K562 (cell line): ENCODE results near the gene UFSP2. TPM values are rescaled to one million over a fixed set of nuclear protein-coding genes. Genes with fewer than 3 reads are reported as not detected.

ENCODE experiments used
- ARID3B ChIP-seq: fragments of 250-450 bp; sonication (Bioruptor Pico); IDR thresholded peaks from 2 replicates; pipeline ENCODE4 v1.4.0; 2020; ENCODE audit warnings: borderline replicate concordance
- BMI1 ChIP-seq: fragments of 150-350 bp; IDR thresholded peaks from 2 replicates; pipeline ENCODE4 v1.6.1; 2014; ENCODE audit warnings: low read length
- BRF2 ChIP-seq: IDR thresholded peaks from 3 replicates; pipeline ENCODE4 v1.6.1; 2011; ENCODE audit warnings: borderline replicate concordance, mild to moderate bottlenecking; ENCODE audit not compliant: insufficient read length, insufficient read depth
- CC2D1A ChIP-seq: fragments of 450-650 bp; IDR thresholded peaks from 2 replicates; pipeline ENCODE4 v1.6.1; 2017; ENCODE audit warnings: mild to moderate bottlenecking
- CTBP1 ChIP-seq: fragments of 450-650 bp; IDR thresholded peaks from 2 replicates; pipeline ENCODE4 v1.6.1; 2016; ENCODE audit warnings: borderline replicate concordance
- CXXC5 ChIP-seq: fragments of 250-450 bp; sonication (Bioruptor Pico); IDR thresholded peaks from 2 replicates; pipeline ENCODE4 v1.8.0; 2022; ENCODE audit warnings: inconsistent platforms, mild to moderate bottlenecking, moderate library complexity
- EP300 ChIP-seq: IDR thresholded peaks from 2 replicates; pipeline ENCODE4 v1.6.1; 2012; ENCODE audit warnings: low read length, improper control_type of control experiment
- EWSR1 ChIP-seq: fragments of 450-650 bp; IDR thresholded peaks from 2 replicates; pipeline ENCODE4 v1.6.1; 2018; ENCODE audit warnings: borderline replicate concordance, mild to moderate bottlenecking, low read depth, moderate library complexity; ENCODE audit not compliant: partially characterized antibody
- EZH2 ChIP-seq: IDR thresholded peaks from 2 replicates; pipeline ENCODE4 v1.6.1; 2012; ENCODE audit warnings: low read depth, mild to moderate bottlenecking, inconsistent platforms, low read length, borderline replicate concordance
- HNRNPL ChIP-seq: fragments of 200-400 bp; formaldehyde crosslinking; IDR thresholded peaks from 2 replicates; pipeline ENCODE4 v1.6.1; 2017; ENCODE audit warnings: low read depth, mild to moderate bottlenecking, low read length
- MEIS2 ChIP-seq: fragments of 450-650 bp; IDR thresholded peaks from 2 replicates; pipeline ENCODE4 v1.6.1; 2014; ENCODE audit warnings: mild to moderate bottlenecking; ENCODE audit not compliant: partially characterized antibody
- POLR2A ChIP-seq: fragments of 450-650 bp; conservative IDR thresholded peaks from 2 replicates; pipeline ENCODE4 v1.6.1; 2016
- PREB ChIP-seq: sonication (generic); formaldehyde crosslinking; IDR thresholded peaks from 2 replicates; pipeline ENCODE4 v1.8.1; 2023; ENCODE audit warnings: mild to moderate bottlenecking, missing genetic modification reagents
- SIN3B ChIP-seq: fragments of 450-650 bp; IDR thresholded peaks from 2 replicates; pipeline ENCODE4 v1.6.1; 2017; ENCODE audit warnings: low read depth, mild to moderate bottlenecking, moderate library complexity
- SNIP1 ChIP-seq: fragments of 450-650 bp; IDR thresholded peaks from 2 replicates; pipeline ENCODE4 v1.7.1; 2017; ENCODE audit warnings: low read depth, mild to moderate bottlenecking
- TAF1 ChIP-seq: IDR thresholded peaks from 2 replicates; pipeline ENCODE4 v1.6.1; 2011; ENCODE audit warnings: mild to moderate bottlenecking, low read length, moderate library complexity; ENCODE audit not compliant: insufficient read depth, control insufficient read depth, severe bottlenecking; ENCODE audit errors: extremely low read depth
- TFAP4 ChIP-seq: sonication (generic); formaldehyde crosslinking; IDR thresholded peaks from 2 replicates; pipeline ENCODE4 v1.8.0; 2022; ENCODE audit warnings: missing genetic modification reagents, mild to moderate bottlenecking, moderate library complexity, borderline replicate concordance
- YY1 ChIP-seq, 3 experiments: IDR thresholded peaks; 2 replicates each; pipeline ENCODE4 v1.6.1; 2011; ENCODE audit warnings: low read length in 2 of 3, mild to moderate bottlenecking in 2 of 3, moderate library complexity in 2 of 3, borderline replicate concordance in 1 of 3, control low read depth in 1 of 3, low read depth in 1 of 3; ENCODE audit not compliant: insufficient read depth in 3 of 3, insufficient replicate concordance in 2 of 3, control insufficient read depth in 1 of 3, insufficient read length in 1 of 3; ENCODE audit errors: extremely low read depth in 1 of 3
- ZC3H4 ChIP-seq: sonication (generic); formaldehyde crosslinking; IDR thresholded peaks from 2 replicates; pipeline ENCODE4 v1.9.0; 2021; ENCODE audit warnings: missing genetic modification reagents, borderline replicate concordance
- ZNF146 ChIP-seq: IDR thresholded peaks from one replicate; pipeline ENCODE4 v1.6.1; 2018; ENCODE audit warnings: missing compliant biosample characterization; ENCODE audit not compliant: unreplicated experiment
- ZNF561 ChIP-seq: fragments of 450-650 bp; formaldehyde crosslinking; conservative IDR thresholded peaks from 2 replicates; pipeline ENCODE4 v1.4.0; 2020; ENCODE audit warnings: mild to moderate bottlenecking, moderate library complexity
- ZNF586 ChIP-seq: fragments of 450-650 bp; formaldehyde crosslinking; conservative IDR thresholded peaks from 2 replicates; pipeline ENCODE4 v1.4.0; 2020; ENCODE audit warnings: mild to moderate bottlenecking, moderate library complexity
- ZNF589 ChIP-seq: fragments of 200-800 bp; sonication (Bioruptor generic); IDR thresholded peaks from 2 replicates; pipeline ENCODE4 v1.6.1; 2016; ENCODE audit warnings: low read depth, missing genetic modification characterization, missing compliant biosample characterization
- ZNF830 ChIP-seq: fragments of 250-450 bp; sonication (Bioruptor Pico); IDR thresholded peaks from 2 replicates; pipeline ENCODE4 v1.5.0; 2021; ENCODE audit warnings: mild to moderate bottlenecking
- polyA plus RNA-seq, 8 experiments: library from polyadenylated mRNA; depleted of rRNA in 4 of 8; stranded (reverse) in 5 of 8; unstranded in 3 of 8; fragments of >200 nt; fragmentation: Nextera tagmentation in 2 of 8; fragmentation: Illumina TruSeq in 1 of 8; extraction: Ambion mirVana in 2 of 8; extraction: Trizol in 1 of 8; gene quantifications; 2 replicates each; pipeline versions ENCODE4 v1.2.1 to v1.2.3, GENCODE V29; 2011 to 2014; ENCODE audit warnings: inconsistent platforms in 1 of 8, missing spikeins in 1 of 8
- total RNA-seq, 7 experiments: library from RNA; depleted of rRNA in 6 of 7; stranded (reverse); fragments of >200 nt in 6 of 7; fragmentation: Illumina TruSeq in 2 of 7; extraction: Trizol in 2 of 7; gene quantifications; 2 replicates each; pipeline versions ENCODE4 v1.2.1 to v1.2.3, GENCODE V29; 2011 to 2021; ENCODE audit warnings: low replicate concordance in 1 of 7

UFSP2 gene
- total and polyA plus RNA-seq, 9 of the 15 experiments (the other 6 are each of a cell fraction or from before 2014, with no cell fraction given), result 20.1 to 55.8 (median 26.6) TPM

GRCh38 chr4:185359767-185360446 lies 65.9 kb downstream of the UFSP2 start (continued):
- TF ChIP-seq CC2D1A (no peak), TFAP4 (peak; percentile 11; the same call in 1 of the 2 replicates), EZH2 (no peak), ZC3H4 (CRISPR knock-in tag) (no peak), BMI1 (no peak), CXXC5 (CRISPR knock-in tag) (0 out of 2 replicates have a peak, but pooled peaks have one; percentile 26), POLR2A (no peak), ZNF830 (no peak), MEIS2 (peak; percentile 39), TAF1 (no peak), HNRNPL (no peak), EP300 (peak; percentile 26; the same call in 1 of the 2 replicates), ZNF589 (CRISPR knock-in tag) (0 out of 2 replicates have a peak, but pooled peaks have one; percentile 23), YY1 (IDR thresholded peaks at IDR 0.05; ENCODE audit: borderline replicate concordance in 1 of 3, control insufficient read depth in 1 of 3, extremely low read depth in 1 of 3, insufficient read depth in 3 of 3, insufficient read length in 1 of 3, insufficient replicate concordance in 2 of 3, low read depth in 1 of 3, low read length in 2 of 3) (peak in 1 of 3 experiments; percentile 64), SNIP1 (no peak), PREB (CRISPR knock-in tag) (no peak), EWSR1 (no peak), CTBP1 (peak; percentile 26; the same call in 1 of the 2 replicates), ZNF586 (CRISPR knock-in tag) (no peak), BRF2 (no peak), ZNF561 (CRISPR knock-in tag) (no peak), SIN3B (no peak), ARID3B (CRISPR knock-in tag) (no peak), ZNF146 (CRISPR knock-in tag) (no peak)
